ENCODE measurements around the gene PGP.

The PGP gene

DNA sequence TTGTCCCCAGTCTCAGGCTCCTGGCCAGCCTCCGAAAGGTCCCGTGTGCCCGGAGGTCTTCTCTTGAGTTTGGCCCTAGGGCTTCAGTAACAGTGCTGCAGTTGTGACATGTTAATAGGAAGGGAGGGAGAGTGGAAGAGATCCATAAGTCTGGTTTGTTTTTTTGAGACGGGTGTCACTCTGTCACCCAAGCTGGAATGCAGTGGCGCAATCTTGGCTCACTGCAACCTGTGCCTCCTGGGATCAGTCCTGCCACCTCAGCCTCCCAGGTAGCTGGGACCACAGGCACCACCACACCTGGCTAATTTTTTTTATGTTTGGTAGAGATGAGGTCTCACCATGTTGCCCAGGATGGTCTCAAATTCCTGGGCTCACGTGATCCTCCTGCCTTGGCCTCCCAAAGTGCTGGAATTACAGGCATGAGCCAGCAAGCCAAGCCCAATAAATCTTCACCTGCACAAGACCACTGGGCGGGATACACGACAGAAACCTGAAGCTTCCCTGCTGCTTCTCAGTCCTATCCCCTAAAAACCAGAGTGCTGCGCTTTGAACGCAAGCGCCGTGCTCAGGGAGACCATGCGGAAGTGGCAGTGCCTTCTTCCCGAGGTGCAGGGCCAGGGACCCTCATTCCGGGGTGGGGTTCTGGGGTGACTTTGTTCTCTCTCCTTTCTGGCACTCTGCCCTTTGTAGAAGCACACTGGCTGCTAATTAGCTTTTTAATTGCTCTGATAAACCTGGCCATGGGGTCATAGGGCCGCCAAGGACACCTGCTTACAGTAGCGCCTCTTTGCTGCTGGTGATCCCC, 48.2 kb downstream of the PGP start:
- DNase-seq (ENCODE audit: low read depth, low spot score), result no peak
- peaks cover 17% of the 10 kb centered on the region; the same call in 1 of the 2 replicates for H3K36me3 ChIP-seq (ENCODE audit: insufficient read depth, low read length)
- no peak overlapping the region for H3K4me3 ChIP-seq
- H3K9me3 ChIP-seq (ENCODE audit: low read depth, low read length), result no peaks in the 10 kb centered on the region
- no peak overlapping the region for H3K9ac ChIP-seq (ENCODE audit: insufficient read length)
- no peak overlapping the region for H3K27ac ChIP-seq
- TF ChIP-seq EZH2 (IDR thresholded peaks at IDR 0.05), result no peak
- no peak for TF ChIP-seq POLR2AphosphoS5 (IDR thresholded peaks at IDR 0.05; ENCODE audit: borderline replicate concordance, low read depth, low read length)
- TF ChIP-seq FOXP2 (optimal IDR thresholded peaks at IDR 0.05; ENCODE audit: control extremely low read depth, extremely low read length, insufficient read depth), result no peak

DNA sequence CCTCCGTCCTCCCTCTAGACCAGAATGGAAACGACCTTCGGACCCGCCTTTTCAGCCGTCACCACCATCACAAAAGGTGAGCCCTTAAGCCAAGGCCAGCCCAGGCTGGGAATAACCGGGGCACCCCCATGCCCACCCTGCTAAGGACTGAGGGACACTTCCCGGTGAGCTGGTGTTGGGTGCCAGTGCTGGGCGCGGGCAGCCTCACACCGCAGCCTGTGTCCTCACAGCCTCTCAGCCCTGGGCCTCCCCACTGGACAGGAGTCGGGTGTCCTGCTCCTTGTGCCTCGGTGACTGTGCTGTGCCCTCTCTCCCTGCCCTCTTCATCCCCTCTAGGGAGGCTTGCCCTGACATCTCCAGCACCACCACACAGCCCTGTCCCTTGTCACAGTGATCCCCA, 48.8 kb downstream of the PGP start:
- no peak for DNase-seq (ENCODE audit: low read depth, low spot score)

DNA sequence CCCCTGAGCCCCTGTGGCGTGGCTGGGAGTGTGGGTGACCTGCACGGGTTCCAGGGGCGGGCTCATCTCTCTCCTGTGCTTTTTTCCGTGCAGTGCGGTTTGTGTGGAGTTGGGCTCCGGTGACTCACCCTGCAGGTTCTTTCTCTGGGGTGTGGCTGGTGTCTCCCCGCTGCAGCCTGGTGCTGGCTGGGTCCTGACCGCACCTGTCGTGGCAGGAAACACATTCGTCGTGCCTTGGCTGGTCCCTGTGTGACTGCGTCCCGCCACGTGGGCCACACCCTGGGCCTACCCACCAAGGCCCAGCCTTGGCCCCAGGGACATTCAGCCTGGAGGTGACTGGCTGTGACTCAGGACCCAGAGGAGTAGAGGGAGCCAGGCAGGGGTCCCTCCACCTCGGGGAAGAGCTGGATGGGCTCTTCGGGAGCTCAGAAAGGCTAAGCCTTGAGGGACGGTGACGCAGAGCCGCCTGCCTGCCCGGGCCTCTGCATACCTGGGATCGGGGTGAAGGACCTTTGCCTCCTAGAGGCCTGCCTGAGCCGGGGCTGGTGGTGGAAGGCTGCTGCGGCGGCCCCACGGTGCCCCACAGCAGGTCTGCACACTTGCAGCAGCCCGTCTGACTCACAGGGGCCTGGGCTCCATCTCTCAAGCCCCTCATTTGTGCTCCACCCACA, 51.3 kb downstream of the PGP start:
- Histone ChIP-seq H3K27ac (no peak overlapping the region), H3K4me3 (no peak overlapping the region), H3K9ac (ENCODE audit: insufficient read length) (no peak overlapping the region), H3K9me3 (ENCODE audit: low read depth, low read length) (no peaks in the 10 kb centered on the region), H3K36me3 (ENCODE audit: insufficient read depth, low read length) (peaks cover 17% of the 10 kb centered on the region; the same call in 1 of the 2 replicates)
- TF ChIP-seq EZH2 (IDR thresholded peaks at IDR 0.05) (no peak), FOXP2 (optimal IDR thresholded peaks at IDR 0.05; ENCODE audit: control extremely low read depth, extremely low read length, insufficient read depth) (no peak), POLR2AphosphoS5 (IDR thresholded peaks at IDR 0.05; ENCODE audit: borderline replicate concordance, low read depth, low read length) (no peak)
- no peak for DNase-seq (ENCODE audit: low read depth, low spot score)

More for the DNA sequence above, 48.8 kb downstream of the PGP start:
- peaks cover 17% of the 10 kb centered on the region; the same call in 1 of the 2 replicates for H3K36me3 ChIP-seq (ENCODE audit: insufficient read depth, low read length)
- no peak for TF ChIP-seq FOXP2 (optimal IDR thresholded peaks at IDR 0.05; ENCODE audit: control extremely low read depth, extremely low read length, insufficient read depth)
- TF ChIP-seq EZH2 (IDR thresholded peaks at IDR 0.05), result no peak
- TF ChIP-seq POLR2AphosphoS5 (IDR thresholded peaks at IDR 0.05; ENCODE audit: borderline replicate concordance, low read depth, low read length), result no peak
- H3K4me3 ChIP-seq, result no peak overlapping the region
- no peak overlapping the region for H3K27ac ChIP-seq
- no peaks in the 10 kb centered on the region for H3K9me3 ChIP-seq (ENCODE audit: low read depth, low read length)
- H3K9ac ChIP-seq (ENCODE audit: insufficient read length), result no peak overlapping the region

DNA sequence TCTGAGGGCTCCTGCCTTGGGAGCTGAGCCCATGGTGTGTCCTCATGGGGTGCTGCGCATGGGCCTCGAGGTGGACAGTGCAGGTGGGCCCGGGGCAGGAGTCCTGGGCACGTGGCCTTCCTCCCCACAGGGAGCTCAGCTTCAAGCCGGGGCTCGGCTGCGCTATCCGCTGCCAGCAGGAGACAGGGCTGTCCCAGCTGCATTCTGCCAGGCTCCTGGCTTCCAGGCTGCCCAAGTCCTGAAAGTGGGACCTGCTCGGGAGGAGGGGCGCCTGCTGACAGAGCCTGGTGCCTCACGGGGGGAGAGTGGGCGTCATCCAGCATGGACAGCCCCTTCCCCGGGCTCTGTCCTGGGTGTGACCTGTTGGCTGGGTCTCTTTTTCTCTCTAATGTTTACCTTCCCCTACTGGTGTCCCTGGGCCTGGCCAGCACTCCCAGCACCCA, 51.9 kb downstream of the PGP start:
- Histone ChIP-seq H3K4me3 (no peak overlapping the region), H3K36me3 (ENCODE audit: insufficient read depth, low read length) (peaks cover 11% of the 10 kb centered on the region; the same call in 1 of the 2 replicates), H3K27ac (no peak overlapping the region), H3K9ac (ENCODE audit: insufficient read length) (no peak overlapping the region), H3K9me3 (ENCODE audit: low read depth, low read length) (no peaks in the 10 kb centered on the region)
- no peak for DNase-seq (ENCODE audit: low read depth, low spot score)
- no peak for TF ChIP-seq POLR2AphosphoS5 (IDR thresholded peaks at IDR 0.05; ENCODE audit: borderline replicate concordance, low read depth, low read length)
- no peak for TF ChIP-seq FOXP2 (optimal IDR thresholded peaks at IDR 0.05; ENCODE audit: control extremely low read depth, extremely low read length, insufficient read depth)
- no peak for TF ChIP-seq EZH2 (IDR thresholded peaks at IDR 0.05)

DNA sequence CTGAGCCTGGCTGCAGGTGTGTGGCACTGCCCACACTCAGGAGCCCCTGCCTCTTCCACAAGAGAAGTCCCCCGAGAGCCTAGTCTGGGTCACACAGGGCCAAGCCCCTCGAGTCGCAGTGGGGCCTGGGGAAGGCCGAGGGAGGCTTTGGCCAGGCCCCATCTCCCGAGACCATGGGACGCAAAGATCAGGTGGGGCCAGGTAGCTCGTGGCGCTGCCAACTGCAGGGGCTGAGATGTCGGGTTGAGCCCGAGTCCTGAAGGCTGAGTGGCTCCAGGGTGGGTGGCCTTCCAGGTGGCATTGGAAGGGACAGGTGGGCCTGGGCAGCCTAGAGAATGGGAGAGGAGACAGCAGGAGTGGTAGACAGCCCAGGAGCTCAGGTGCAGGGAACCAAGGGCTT, 52.7 kb downstream of the PGP start:
- Histone ChIP-seq H3K27ac (no peak overlapping the region), H3K4me3 (no peak overlapping the region), H3K36me3 (ENCODE audit: insufficient read depth, low read length) (peaks cover 11% of the 10 kb centered on the region; the same call in 1 of the 2 replicates), H3K9ac (ENCODE audit: insufficient read length) (no peak overlapping the region), H3K9me3 (ENCODE audit: low read depth, low read length) (no peaks in the 10 kb centered on the region)
- no peak for DNase-seq (ENCODE audit: low read depth, low spot score)
- TF ChIP-seq POLR2AphosphoS5 (IDR thresholded peaks at IDR 0.05; ENCODE audit: borderline replicate concordance, low read depth, low read length), result no peak
- TF ChIP-seq EZH2 (IDR thresholded peaks at IDR 0.05), result no peak
- no peak for TF ChIP-seq FOXP2 (optimal IDR thresholded peaks at IDR 0.05; ENCODE audit: control extremely low read depth, extremely low read length, insufficient read depth)

Data from SK-N-MC (cell line).